Upper lobe of left lung (tissue), 6 donors: ENCODE data around the gene ITGA5. TPM values are rescaled to one million over a fixed set of nuclear protein-coding genes. Genes with fewer than 3 reads are reported as not detected.

Experiments used
- ATAC-seq, 2 donors: fragments of 200-7000 bp; cut with Tn5 transposase; one replicate each; pipeline ENCODE4 v1.9.1; 2022; ENCODE audit warnings: mild to moderate bottlenecking in 2 of 2, moderate library complexity in 2 of 2; ENCODE audit not compliant: low FRiP score in 2 of 2
- DNase-seq, 2 donors: peaks; one replicate each; pipeline ENCODE4 v3.0.0-alpha.2; 2019 to 2020
- H3K27ac ChIP-seq, 4 donors: fragments of 200-600 bp; sonication (generic); one replicate each; pipeline ENCODE4 v1.5.1; 2016 to 2019
- H3K27me3 ChIP-seq, 4 donors: fragments of 200-600 bp; sonication (generic); one replicate each; pipeline ENCODE4 v1.5.1; 2017 to 2019
- H3K36me3 ChIP-seq, 4 donors: fragments of 200-600 bp; sonication (generic); one replicate each; pipeline ENCODE4 v1.5.1; 2016 to 2019
- H3K4me1 ChIP-seq, 4 donors: fragments of 200-600 bp; sonication (generic); one replicate each; pipeline ENCODE4 v1.5.1; 2018 to 2019
- H3K4me3 ChIP-seq, 4 donors: fragments of 200-600 bp; sonication (generic); one replicate each; pipeline ENCODE4 v1.5.1; 2017 to 2019; ENCODE audit warnings: mild to moderate bottlenecking in 2 of 4, moderate library complexity in 1 of 4
- H3K9me3 ChIP-seq, 4 donors: fragments of 200-600 bp; sonication (generic); one replicate each; pipeline ENCODE4 v1.5.1; 2018 to 2019
- EP300 ChIP-seq, 4 donors: sonication (generic); formaldehyde crosslinking; IDR thresholded peaks; one replicate each; pipeline ENCODE4 v1.5.1; 2017; ENCODE audit warnings: antibody characterized with exemption in 4 of 4, control low read depth in 2 of 4
- POLR2A ChIP-seq, 4 donors: fragments of 450-650 bp; IDR thresholded peaks; one replicate each; pipeline ENCODE4 v1.5.1; 2016 to 2017; ENCODE audit warnings: antibody characterized with exemption in 4 of 4, mild to moderate bottlenecking in 2 of 4
- POLR2AphosphoS5 ChIP-seq, 2 donors: sonication (generic); formaldehyde crosslinking; IDR thresholded peaks; one replicate each; pipeline ENCODE4 v1.5.1; 2017; ENCODE audit warnings: antibody characterized with exemption in 2 of 2
- WGBS, 2 donors: methylation state at CpG; one replicate each; pipeline ENCODE4 v1.1.5; 2017 to 2018; 5-methylcytosine and 5-hydroxymethylcytosine counted together
- total RNA-seq, 6 donors: library from RNA; depleted of rRNA in 4 of 6; stranded (reverse); fragments of >200 nt in 4 of 6; gene quantifications; one replicate each; pipeline versions ENCODE4 v1.1.0 to v1.2.1, GENCODE V29; 2016 to 2021
- TF ChIP-seq, protein P1 (sequence below), 6 experiments: fragments of 450-650 bp in 4 of 6; fragments of 200-600 bp in 2 of 6; sonication (generic) in 2 of 6; IDR thresholded peaks; one replicate each; pipeline ENCODE4 v1.5.1; 2016 to 2019; ENCODE audit warnings: antibody characterized with exemption in 6 of 6
- donor health status: DM: no; HTN: no; CAD: no; lungs with moderate emphysema.
- donor health status: DM: no; HTN: yes; CAD: no; lungs with severe emphysema.

ITGA5 gene
- total RNA-seq, 6 donors from 2014 or later = 48.3 to 146 (median 92.6) TPM

DNA sequence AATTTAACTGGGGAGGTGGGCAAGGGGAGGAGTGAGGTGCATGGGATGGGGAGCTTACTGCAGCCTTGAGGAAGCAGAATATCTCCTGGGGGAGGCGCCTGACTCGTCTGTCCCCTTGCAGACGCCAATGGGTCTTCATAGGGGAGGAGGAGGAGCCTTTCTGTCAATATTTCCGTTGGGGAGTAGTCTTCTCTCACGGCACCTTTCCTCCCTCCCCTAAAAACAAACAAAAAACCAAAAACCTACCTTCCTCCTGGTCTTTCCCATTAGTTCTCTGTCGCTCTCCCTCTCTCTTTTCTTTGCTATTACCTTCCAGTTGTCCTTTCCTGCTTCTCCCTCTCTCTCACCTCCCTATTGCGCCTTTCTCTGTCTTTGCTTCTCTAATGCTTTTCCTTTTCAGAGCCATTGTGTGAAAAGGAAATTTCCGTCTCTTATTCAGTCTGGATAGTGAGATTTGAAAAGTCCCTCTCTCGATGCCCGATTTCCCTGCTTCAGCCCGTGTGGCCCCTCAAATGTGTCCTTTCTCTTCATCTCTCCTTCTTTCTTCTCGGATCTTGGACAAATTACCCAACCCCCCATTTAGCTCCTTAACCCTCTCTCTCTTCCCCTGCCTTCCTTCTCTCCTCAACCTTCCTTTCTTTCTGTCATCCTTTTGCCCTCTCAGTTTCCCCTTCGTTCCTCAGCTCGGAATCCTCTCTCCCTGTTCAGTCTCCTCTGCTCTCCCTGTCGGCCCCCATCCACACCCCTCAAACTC lies 60.7 kb downstream of the ITGA5 start:
- Histone ChIP-seq H3K36me3 (no peaks in the 10 kb centered on the region), H3K27me3 (no peaks in the 10 kb centered on the region), H3K4me3 (peak overlapping the region; percentile 29 to 65 (median 61)), H3K9me3 (no peaks in the 10 kb centered on the region), H3K27ac (peak overlapping the region; percentile 80 to 94 (median 86)), H3K4me1 (peaks cover 15 to 45% (median 38%) of the 10 kb centered on the region in 4 donors)
- 4 to 7% methylated on average over 14 to 15 of the region's 15 CpGs for WGBS, 2 donors
- ATAC-seq (no peak), DNase-seq (no peak)
- TF ChIP-seq POLR2AphosphoS5 (IDR thresholded peaks at IDR 0.05) (no peak), EP300 (IDR thresholded peaks at IDR 0.05) (no peak), POLR2A (IDR thresholded peaks at IDR 0.05) (no peak)
- TF ChIP-seq, protein P1, sequence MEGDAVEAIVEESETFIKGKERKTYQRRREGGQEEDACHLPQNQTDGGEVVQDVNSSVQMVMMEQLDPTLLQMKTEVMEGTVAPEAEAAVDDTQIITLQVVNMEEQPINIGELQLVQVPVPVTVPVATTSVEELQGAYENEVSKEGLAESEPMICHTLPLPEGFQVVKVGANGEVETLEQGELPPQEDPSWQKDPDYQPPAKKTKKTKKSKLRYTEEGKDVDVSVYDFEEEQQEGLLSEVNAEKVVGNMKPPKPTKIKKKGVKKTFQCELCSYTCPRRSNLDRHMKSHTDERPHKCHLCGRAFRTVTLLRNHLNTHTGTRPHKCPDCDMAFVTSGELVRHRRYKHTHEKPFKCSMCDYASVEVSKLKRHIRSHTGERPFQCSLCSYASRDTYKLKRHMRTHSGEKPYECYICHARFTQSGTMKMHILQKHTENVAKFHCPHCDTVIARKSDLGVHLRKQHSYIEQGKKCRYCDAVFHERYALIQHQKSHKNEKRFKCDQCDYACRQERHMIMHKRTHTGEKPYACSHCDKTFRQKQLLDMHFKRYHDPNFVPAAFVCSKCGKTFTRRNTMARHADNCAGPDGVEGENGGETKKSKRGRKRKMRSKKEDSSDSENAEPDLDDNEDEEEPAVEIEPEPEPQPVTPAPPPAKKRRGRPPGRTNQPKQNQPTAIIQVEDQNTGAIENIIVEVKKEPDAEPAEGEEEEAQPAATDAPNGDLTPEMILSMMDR (IDR thresholded peaks at IDR 0.05) = no peak

DNA sequence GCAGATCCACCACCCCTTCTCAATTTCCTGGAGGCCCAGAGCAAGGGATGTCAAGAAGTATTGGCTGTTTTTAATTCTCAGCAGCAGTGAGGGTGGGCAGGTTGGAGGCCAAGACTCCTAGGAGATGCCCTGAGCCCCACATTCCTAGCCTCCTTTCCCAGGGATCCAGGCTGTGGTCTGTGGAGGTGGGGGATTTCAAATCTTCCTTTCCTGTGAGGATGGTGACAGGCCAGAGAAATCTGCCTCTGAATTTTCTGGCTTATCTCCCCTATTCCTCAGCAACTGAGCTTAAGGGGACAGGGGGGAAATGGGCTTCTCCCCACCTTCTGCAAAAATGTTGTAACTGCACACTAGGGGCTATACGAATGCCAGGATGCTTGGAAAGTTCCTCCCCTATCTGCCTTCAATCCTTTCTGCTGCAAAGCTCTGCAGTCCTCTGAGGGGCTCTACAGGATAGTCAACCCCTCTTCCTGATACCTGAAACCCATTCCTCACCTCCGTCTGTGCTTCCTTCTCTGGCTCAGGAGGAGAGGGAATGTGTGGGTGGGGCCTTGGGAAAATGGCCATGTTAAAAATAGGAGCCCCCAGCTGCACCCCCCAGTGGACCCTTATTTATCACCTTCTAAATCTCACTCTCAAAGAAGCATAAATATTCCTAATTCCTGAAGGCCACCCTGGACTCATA lies 61.4 kb downstream of the ITGA5 start:
- Histone ChIP-seq H3K4me3 (no peak overlapping the region), H3K4me1 (peaks cover 15 to 52% (median 45%) of the 10 kb centered on the region in 4 donors), H3K27me3 (no peaks in the 10 kb centered on the region), H3K27ac (peak overlapping the region in 3 of 4 donors; percentile 80 to 94 (median 88)), H3K36me3 (no peaks in the 10 kb centered on the region), H3K9me3 (no peaks in the 10 kb centered on the region)
- no peak for ATAC-seq
- TF ChIP-seq POLR2AphosphoS5 (IDR thresholded peaks at IDR 0.05) (no peak), POLR2A (IDR thresholded peaks at IDR 0.05) (no peak), EP300 (IDR thresholded peaks at IDR 0.05) (no peak)
- TF ChIP-seq, protein P1 (IDR thresholded peaks at IDR 0.05) = no peak
- 61 to 70% methylated on average over 2 of the region's 2 CpGs for WGBS, 2 donors
- no peak for DNase-seq

DNA sequence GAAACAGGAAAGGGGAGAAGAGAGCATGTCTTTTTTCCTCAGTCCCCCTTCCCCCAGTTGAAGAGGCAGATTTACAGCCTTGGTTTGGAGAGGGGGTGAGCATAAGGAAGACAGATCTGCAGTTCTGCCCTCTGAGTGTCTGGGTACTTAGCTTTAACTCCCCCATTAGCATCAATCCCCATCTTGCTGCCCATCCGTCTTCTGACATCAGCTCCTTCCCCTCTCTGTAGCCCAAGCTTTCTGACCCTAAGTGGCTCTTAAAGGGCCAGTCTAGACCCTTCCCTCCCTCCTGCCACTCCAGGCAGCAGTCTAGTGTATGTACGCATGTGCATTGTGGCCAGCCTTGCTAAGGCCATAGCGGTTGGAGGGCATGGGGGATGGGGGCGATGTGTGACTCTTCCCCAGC lies 62.1 kb downstream of the ITGA5 start:
- Histone ChIP-seq H3K4me3 (no peak overlapping the region), H3K4me1 (peaks cover 16 to 58% (median 52%) of the 10 kb centered on the region in 4 donors), H3K36me3 (peaks cover 0 to 7% (median 0%) of the 10 kb centered on the region in 4 donors), H3K27ac (peak overlapping the region in 2 of 4 donors; percentile 2 to 94), H3K9me3 (no peaks in the 10 kb centered on the region), H3K27me3 (no peaks in the 10 kb centered on the region)
- ATAC-seq (no peak), DNase-seq (no peak)
- TF ChIP-seq, protein P1 (IDR thresholded peaks at IDR 0.05) = no peak
- no peak for TF ChIP-seq POLR2AphosphoS5 (IDR thresholded peaks at IDR 0.05)
- no peak for TF ChIP-seq POLR2A (IDR thresholded peaks at IDR 0.05)
- no peak for TF ChIP-seq EP300 (IDR thresholded peaks at IDR 0.05)
- 74 to 94% methylated on average over 4 of the region's 4 CpGs for whole genome bisulfite sequencing, 2 donors

DNA sequence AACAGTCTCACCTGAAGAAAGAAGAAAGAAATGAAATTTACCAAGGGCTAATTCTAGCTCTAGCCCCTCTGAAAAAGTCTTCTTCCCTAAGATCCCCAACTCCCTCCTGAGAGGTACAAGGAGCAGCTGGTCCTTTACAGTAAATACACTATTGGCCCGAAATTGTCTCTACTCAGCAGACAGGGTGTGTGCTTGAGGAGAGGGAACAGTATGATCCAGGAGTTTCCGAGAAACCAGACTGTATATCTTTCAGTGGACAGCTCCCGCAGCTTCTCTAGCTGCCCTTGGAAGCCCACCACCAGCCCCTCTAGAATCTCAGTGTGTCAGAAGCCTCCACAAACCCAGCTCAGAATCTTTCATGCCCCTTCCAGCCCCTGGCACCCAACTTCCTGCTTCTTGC lies 62.8 kb downstream of the ITGA5 start:
- H3K4me1 ChIP-seq = peaks cover 20 to 65% (median 59%) of the 10 kb centered on the region in 4 donors

More for the DNA sequence above, 62.8 kb downstream of the ITGA5 start:
- Histone ChIP-seq H3K27ac (peak overlapping the region in 3 of 4 donors; percentile 2 to 94 (median 34)), H3K4me3 (no peak overlapping the region), H3K27me3 (no peaks in the 10 kb centered on the region), H3K9me3 (no peaks in the 10 kb centered on the region), H3K36me3 (peaks cover 0 to 14% (median 2%) of the 10 kb centered on the region in 4 donors)
- 56 to 64% methylated on average over 3 of the region's 3 CpGs for WGBS, 2 donors
- DNase-seq = no peak
- no peak for TF ChIP-seq POLR2A (IDR thresholded peaks at IDR 0.05)
- peak in 1 of 4 donors; percentile 86 for TF ChIP-seq EP300 (IDR thresholded peaks at IDR 0.05)
- TF ChIP-seq, protein P1 (IDR thresholded peaks at IDR 0.05) = no peak
- TF ChIP-seq POLR2AphosphoS5 (IDR thresholded peaks at IDR 0.05) = peak in 1 of 2 donors; percentile 41
- no peak for ATAC-seq
